ENCODE data around the gene AKR1C2. TPM values are rescaled to one million over a fixed set of nuclear protein-coding genes. Genes with fewer than 3 reads are reported as not detected.
"Not testable (repeated sequence)": the region's sequence is repeated elsewhere in the genome, so short reads cannot be mapped to it uniquely, and the experiment has no call there.

Gene AKR1C2
- polyA plus RNA-seq, 1 donor = 10.3 TPM

DNA sequence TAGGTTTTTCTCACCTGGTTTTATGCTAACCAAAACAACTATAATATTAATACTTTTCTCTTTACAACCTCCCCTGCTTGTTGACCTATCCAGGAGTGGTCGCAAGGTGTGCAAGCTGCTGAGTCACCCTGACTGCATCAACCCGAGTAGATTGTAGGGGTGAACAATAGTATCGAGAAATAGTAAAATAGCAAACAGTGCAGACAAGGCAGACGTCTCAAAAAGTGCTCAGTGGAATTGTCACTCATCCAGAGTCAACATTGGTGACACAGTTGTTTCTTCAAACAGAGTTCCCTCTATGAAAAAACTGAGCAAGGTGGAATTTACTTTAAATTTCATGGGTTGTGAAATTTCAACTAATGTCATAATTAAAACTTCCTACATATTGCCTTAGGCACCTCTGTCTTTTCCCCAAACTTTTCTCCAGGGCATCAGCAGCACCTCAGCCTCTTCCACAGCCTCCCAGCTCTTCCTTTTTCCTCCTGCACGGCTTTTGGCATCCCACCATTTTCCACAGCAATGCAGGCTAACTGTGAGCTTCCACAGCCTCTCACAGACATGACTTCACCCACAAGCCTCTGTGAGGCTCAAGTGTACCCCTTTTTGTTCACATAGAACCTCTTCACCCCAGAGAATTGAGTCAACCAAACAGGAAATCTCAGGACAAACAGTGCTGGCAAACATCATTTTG, 46.6 kb downstream of the AKR1C2 start:
- DNase-seq (ENCODE audit: low read depth) = not testable (repeated sequence)

DNA sequence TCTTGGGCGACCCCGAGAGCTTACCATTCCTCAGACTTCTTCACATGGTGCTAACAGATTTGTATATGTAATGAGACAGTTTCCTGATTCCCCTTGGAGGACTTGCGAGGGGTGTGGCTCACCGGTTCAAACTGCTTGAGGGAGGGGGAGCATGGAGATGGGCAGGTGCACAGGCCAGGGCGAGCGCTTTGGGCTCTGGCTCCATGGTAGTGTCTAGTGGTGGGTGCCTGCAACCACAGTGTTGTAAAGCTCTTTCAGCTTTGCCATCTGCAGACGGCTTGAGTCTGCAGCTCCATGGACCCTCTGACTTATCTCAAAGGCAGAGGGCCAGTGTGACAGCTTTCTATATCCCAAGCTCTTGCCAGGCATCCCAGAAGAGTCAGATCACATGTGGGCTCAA, 47.6 kb downstream of the AKR1C2 start:
- not testable (repeated sequence) for DNase-seq (ENCODE audit: low read depth)

DNA sequence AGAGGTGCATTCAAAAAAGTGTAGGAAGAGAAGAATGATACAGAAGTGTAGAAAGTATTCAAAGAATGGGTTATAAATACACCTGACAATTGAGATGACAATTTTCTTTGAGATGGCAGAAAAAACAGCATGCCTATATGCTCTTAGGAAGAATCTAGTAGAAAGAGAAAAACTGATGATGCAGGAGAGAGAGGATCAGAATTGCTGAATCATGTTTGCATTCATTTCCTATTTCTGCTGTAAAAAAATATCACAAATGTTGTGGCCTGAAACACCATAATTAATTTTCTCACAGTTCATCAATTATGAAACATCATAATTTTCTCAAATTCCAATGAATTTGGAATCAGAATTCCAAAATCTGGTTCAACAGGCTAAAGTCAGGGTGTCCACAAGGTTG, 50.3 kb downstream of the AKR1C2 start:
- no peak for DNase-seq (ENCODE audit: low read depth)

DNA sequence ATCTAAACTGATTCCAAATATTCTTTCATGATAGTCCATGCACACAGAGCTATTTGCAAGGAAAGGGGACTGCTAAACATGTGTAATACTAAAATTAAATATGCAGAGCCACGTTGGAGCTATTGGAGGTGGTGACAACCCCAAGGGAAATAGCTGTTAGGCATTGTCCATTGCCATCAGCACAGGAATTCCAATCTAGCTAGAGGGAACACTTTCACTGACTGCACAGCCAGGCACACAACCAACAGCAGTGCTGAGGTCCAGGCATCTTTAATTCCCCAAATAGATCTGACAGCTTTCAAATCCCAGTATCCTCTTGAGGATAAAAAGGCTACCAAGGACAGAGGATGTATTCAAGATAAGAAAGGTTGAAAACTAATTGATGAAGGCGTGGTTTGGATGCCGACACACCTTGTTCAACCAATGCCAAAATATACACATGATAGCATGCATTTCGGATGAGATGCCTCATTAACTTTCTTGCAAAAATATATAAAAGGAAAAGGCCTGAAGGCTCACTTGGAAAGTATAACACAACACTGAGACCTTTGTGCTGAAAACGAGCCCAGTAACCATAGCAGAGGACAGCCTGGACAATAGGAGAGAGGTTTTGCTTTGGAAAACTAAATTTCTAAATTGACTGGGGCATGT, 52.0 kb downstream of the AKR1C2 start:
- DNase-seq (ENCODE audit: low read depth) = not testable (repeated sequence)

GRCh38 chr10:4947635-4948596, 55.7 kb downstream of the AKR1C2 start:
- no peak for DNase-seq (ENCODE audit: low read depth)

DNA sequence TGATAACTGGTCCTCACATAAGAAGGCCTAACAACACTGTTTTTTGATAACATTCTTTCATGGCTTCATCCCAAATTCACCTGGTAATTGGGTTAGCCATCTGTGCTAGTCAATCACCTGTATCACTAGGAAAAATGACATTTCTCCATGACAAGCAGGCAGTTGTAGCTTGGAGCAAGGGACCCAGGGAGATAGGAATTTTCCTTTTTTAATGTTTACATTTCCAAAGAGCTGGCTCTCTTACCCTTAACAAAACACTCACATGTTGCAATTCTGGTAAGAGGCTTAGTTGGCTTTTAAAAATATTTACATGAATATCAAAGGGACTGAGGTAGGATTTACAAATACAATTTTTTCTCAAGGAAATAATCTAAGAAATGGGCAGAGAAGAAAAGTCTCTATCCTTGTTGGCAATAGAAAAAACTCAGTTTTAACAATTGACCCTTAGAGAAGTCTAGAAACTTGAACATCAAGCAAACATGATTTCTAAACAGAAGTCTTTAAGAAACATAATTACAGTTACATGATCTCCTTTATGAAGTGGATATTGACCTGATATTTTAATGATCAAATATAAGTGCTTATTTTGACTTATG, 56.5 kb downstream of the AKR1C2 start:
- DNase-seq (ENCODE audit: low read depth) = no peak

GRCh38 chr10:4945766-4946717, 57.6 kb downstream of the AKR1C2 start:
- no peak for DNase-seq (ENCODE audit: low read depth)

- DNase-seq (ENCODE audit: low read depth) = no peak
These were observed 58.8 kb downstream of the AKR1C2 start for GRCh38 chr10:4944841-4945240.

DNA sequence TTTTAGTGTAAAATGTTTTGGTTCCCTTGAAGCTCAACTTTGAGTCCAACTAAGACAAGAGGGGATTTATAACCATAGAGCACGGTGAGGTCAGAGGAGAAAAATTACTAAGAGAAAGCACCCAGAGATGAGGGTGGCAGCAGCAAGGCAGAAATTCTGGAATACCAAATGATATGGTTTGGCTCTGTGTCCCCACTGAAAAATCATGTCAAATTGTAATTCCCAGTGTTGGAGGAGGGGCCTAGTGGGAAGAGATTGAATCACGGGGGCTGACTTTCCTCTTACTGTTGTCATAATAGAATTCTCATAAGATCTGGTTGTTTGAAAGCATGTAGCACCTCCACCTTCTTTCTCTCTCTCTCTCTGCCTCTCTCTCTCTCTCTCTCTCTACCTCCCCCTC, 59.8 kb downstream of the AKR1C2 start:
- DNase-seq (ENCODE audit: low read depth) = no peak

DNA sequence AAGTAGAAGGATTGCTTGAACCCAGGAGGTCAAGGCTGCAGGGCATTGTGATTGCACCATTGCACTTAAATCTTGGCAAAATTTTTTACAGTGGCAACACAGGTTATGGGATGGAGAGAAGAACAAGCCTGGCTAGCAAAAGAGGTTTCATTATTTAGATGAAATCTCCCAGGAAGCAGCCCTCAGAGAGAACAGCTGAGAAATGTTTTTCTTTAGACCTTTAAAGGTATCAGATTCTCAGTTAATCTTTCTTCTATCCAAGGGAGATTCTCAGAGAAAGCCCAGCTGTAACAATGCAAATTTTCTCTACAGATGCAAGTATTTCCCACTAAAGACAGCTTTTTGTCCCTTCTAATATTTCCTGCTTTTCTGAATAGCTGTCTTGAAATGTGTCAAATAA, 60.2 kb downstream of the AKR1C2 start:
- DNase-seq (ENCODE audit: low read depth) = not testable (repeated sequence)

GRCh38 chr10:4942931-4943330, 60.7 kb downstream of the AKR1C2 start:
- DNase-seq (ENCODE audit: low read depth) = not testable (repeated sequence)

GRCh38 chr10:4941540-4942330, 61.9 kb downstream of the AKR1C2 start:
- DNase-seq (ENCODE audit: low read depth) = no peak

- DNase-seq (ENCODE audit: low read depth) = not testable (repeated sequence)
These were observed 62.7 kb downstream of the AKR1C2 start for GRCh38 chr10:4940909-4941308.

GRCh38 chr10:4940073-4940428, 63.6 kb downstream of the AKR1C2 start:
- DNase-seq (ENCODE audit: low read depth) = not testable (repeated sequence)

- DNase-seq (ENCODE audit: low read depth) = no peak
These were observed 64.2 kb downstream of the AKR1C2 start for GRCh38 chr10:4939224-4940072.

Measured in forelimb muscle (tissue), 1 donor.